Measurements from ENCODE around the gene PLXNB2.

- TF ChIP-seq BACH2 (CRISPR knock-in tag; IDR thresholded peaks at IDR 0.05; ENCODE audit: borderline replicate concordance), result no peak
- TF ChIP-seq SNAI2 (CRISPR knock-in tag; IDR thresholded peaks at IDR 0.05), result no peak
- TF ChIP-seq ZFP30 (CRISPR knock-in tag; IDR thresholded peaks at IDR 0.05), result no peak
Measured at GRCh38 chr22:50339945-50340879, 32.8 kb upstream of the PLXNB2 start.
